GM12878 (cell line): Measurements from ENCODE around the gene PTCRA. TPM values are rescaled to one million over a fixed set of nuclear protein-coding genes. Genes with fewer than 3 reads are reported as not detected.

ENCODE experiments used
- ATAC-seq: fragments of 200-7000 bp; cut with Tn5 transposase; 3 replicates; pipeline ENCODE4 v1.9.1; 2020; ENCODE audit warnings: mild to moderate bottlenecking, moderate library complexity
- BruUV-seq: library from RNA; stranded (reverse); fragments of 400-500 nt; replicated peaks from 2 replicates; lab custom pipeline; 2021; lab: Mats Ljungman, UMichigan
- CTCF ChIA-PET: fragments of 300-600 bp; sonication (Branson Sonifier 250); formaldehyde crosslinking; extraction: SDS; loops from one replicate; lab custom pipeline; 2021; ENCODE audit warnings: inconsistent platforms; lab: Yijun Ruan, JAX
- POLR2A ChIA-PET: fragments of 350-600 bp; formaldehyde crosslinking; extraction: SDS; loops from one replicate; lab custom pipeline; 2021; ENCODE audit warnings: inconsistent platforms; lab: Charles Lee
- RAD21 ChIA-PET: fragments of 300-600 bp; sonication (Branson Sonifier 250); formaldehyde crosslinking; loops from one replicate; lab custom pipeline; 2023; ENCODE audit warnings: antibody characterized with exemption; ENCODE audit not compliant: unreplicated experiment; lab: Charles Lee
- SMC1A ChIA-PET: fragments of 300-600 bp; sonication (Branson Sonifier 250); formaldehyde crosslinking; loops from one replicate; lab custom pipeline; 2023; ENCODE audit not compliant: unreplicated experiment, uncharacterized antibody; lab: Charles Lee
- DNase-seq: peaks from one replicate; pipeline ENCODE4 v3.0.0-alpha.2; 2011; ENCODE audit warnings: low read depth, low spot score
- FAIRE-seq: peaks from 3 replicates; lab custom pipeline; 2011; peaks lifted over from hg19 to GRCh38; lab: Jason Lieb, UNC
- H2AFZ ChIP-seq: 2 replicates; pipeline ENCODE4 v1.6.0; 2011; ENCODE audit warnings: low read depth, low read length, control low read depth; ENCODE audit not compliant: control insufficient read depth
- H3K27ac ChIP-seq: 2 replicates; pipeline ENCODE4 v1.5.1; 2011; ENCODE audit warnings: control low read depth; ENCODE audit not compliant: control insufficient read depth, insufficient read depth
- H3K27me3 ChIP-seq, 2 experiments: replicated peaks in 1 of 2; 2 replicates each; pipeline versions ENCODE4 v1.6.0 to v1.6.1; 2011; ENCODE audit warnings: low read length in 1 of 2; ENCODE audit not compliant: control insufficient read depth in 2 of 2, insufficient read depth in 2 of 2
- H3K36me3 ChIP-seq, 2 experiments: 2 replicates each; pipeline ENCODE4 v1.5.1; 2011; ENCODE audit warnings: low read length in 1 of 2; ENCODE audit not compliant: control insufficient read depth in 2 of 2, insufficient read depth in 2 of 2
- H3K4me1 ChIP-seq: 2 replicates; pipeline ENCODE4 v1.6.1; 2011; ENCODE audit warnings: mild to moderate bottlenecking, low read length, moderate library complexity, mixed read lengths; ENCODE audit not compliant: control insufficient read depth, insufficient read depth
- H3K4me2 ChIP-seq: 2 replicates; pipeline ENCODE4 v1.6.0; 2011; ENCODE audit warnings: control low read depth; ENCODE audit not compliant: control insufficient read depth, insufficient read depth
- H3K4me3 ChIP-seq: fragments of 200-600 bp; sonication (generic); 2 replicates; pipeline ENCODE4 v1.5.1; 2016
- H3K79me2 ChIP-seq: 2 replicates; pipeline ENCODE4 v1.6.0; 2011; ENCODE audit warnings: low read length; ENCODE audit not compliant: control insufficient read depth, insufficient read depth
- H3K9ac ChIP-seq: 2 replicates; pipeline ENCODE4 v1.8.0; 2011; ENCODE audit warnings: low read length, control low read depth, mixed read lengths; ENCODE audit not compliant: control insufficient read depth, insufficient read depth
- H3K9me3 ChIP-seq: replicated peaks from 3 replicates; pipeline ENCODE4 v1.5.1; 2011; ENCODE audit warnings: mild to moderate bottlenecking, low read length; ENCODE audit not compliant: control insufficient read depth, insufficient read depth
- H4K20me1 ChIP-seq: 2 replicates; pipeline ENCODE4 v1.6.0; 2011; ENCODE audit not compliant: control insufficient read depth, insufficient read depth
- ATF2 ChIP-seq: IDR thresholded peaks from 2 replicates; pipeline ENCODE4 v1.6.1; 2012; ENCODE audit warnings: low read length, inconsistent platforms
- CUX1 ChIP-seq: IDR thresholded peaks from 2 replicates; pipeline ENCODE4 v1.6.1; 2012; ENCODE audit warnings: improper control_type of control experiment, low read depth, low read length; ENCODE audit not compliant: insufficient replicate concordance
- EP300 ChIP-seq, 2 experiments: fragments of 150-350 bp in 1 of 2; IDR thresholded peaks; 2 replicates each; pipeline ENCODE4 v1.6.1; 2011 to 2012; ENCODE audit warnings: low read depth in 2 of 2, low read length in 2 of 2, borderline replicate concordance in 1 of 2, improper control_type of control experiment in 1 of 2, inconsistent platforms in 1 of 2; ENCODE audit not compliant: control insufficient read depth in 1 of 2
- HDGF ChIP-seq: fragments of 450-650 bp; IDR thresholded peaks from 2 replicates; pipeline ENCODE4 v1.6.1; 2016; ENCODE audit warnings: antibody characterized with exemption
- MEF2B ChIP-seq: fragments of 450-650 bp; IDR thresholded peaks from 2 replicates; pipeline ENCODE4 v1.6.1; 2018; ENCODE audit warnings: mild to moderate bottlenecking, moderate library complexity; ENCODE audit not compliant: partially characterized antibody, poor library complexity, severe bottlenecking
- MXI1 ChIP-seq: fragments of 150-350 bp; IDR thresholded peaks from 2 replicates; pipeline ENCODE4 v1.6.1; 2011; ENCODE audit warnings: low read depth, mild to moderate bottlenecking, inconsistent platforms, low read length, improper control_type of control experiment
- RELA ChIP-seq: fragments of 450-650 bp; IDR thresholded peaks from 2 replicates; pipeline ENCODE4 v1.8.0; 2014; ENCODE audit warnings: borderline replicate concordance; ENCODE audit not compliant: partially characterized antibody
- RUNX3 ChIP-seq: IDR thresholded peaks from 2 replicates; pipeline ENCODE4 v1.6.1; 2012; ENCODE audit warnings: low read length, inconsistent platforms
- WGBS: methylation state at CpG from one replicate; pipeline ENCODE4 v1.1.6; 2016; ENCODE audit warnings: low lambda C conversion rate; ENCODE audit not compliant: insufficient replicate concordance, insufficient coverage; ENCODE audit errors: missing lambda C conversion rate; 5-methylcytosine and 5-hydroxymethylcytosine counted together
- in situ Hi-C: fragments of 300-500 bp; cut with MboI; formaldehyde crosslinking; loops from 9 replicates; pipeline ENCODE4 v1.14.3; 2018; ENCODE audit warnings: mixed read lengths
- intact Hi-C: fragments of 100-400 bp; cut with micrococcal nuclease; formaldehyde crosslinking; loops from one replicate; pipeline ENCODE4 v1.14.2; 2022; ENCODE audit not compliant: unreplicated experiment
- polyA plus RNA-seq, 11 experiments: library from polyadenylated mRNA; depleted of rRNA in 4 of 11; unstranded in 6 of 11; stranded (reverse) in 5 of 11; fragments of >200 nt; fragmentation: Nextera tagmentation in 4 of 11; fragmentation: Illumina TruSeq in 1 of 11; extraction: Ambion mirVana in 4 of 11; extraction: Trizol in 1 of 11; gene quantifications; 1 replicate in 1 of 11; 2 replicates in 10 of 11; pipeline versions ENCODE4 v1.2.1 to v1.2.3, GENCODE V29; 2011 to 2016; ENCODE audit warnings: inconsistent platforms in 2 of 11, missing spikeins in 2 of 11, low read depth in 1 of 11
- total RNA-seq, 4 experiments: library from RNA; depleted of rRNA in 3 of 4; stranded (reverse); fragments of >200 nt in 3 of 4; fragmentation: Illumina TruSeq in 1 of 4; extraction: Trizol in 1 of 4; gene quantifications; 2 replicates each; pipeline versions ENCODE4 v1.2.1 to v1.2.3, GENCODE V29; 2013 to 2021

The PTCRA gene
- total and polyA plus RNA-seq, 10 of the 15 experiments (the other 5 are each of a cell fraction or from before 2014, with no cell fraction given), result 0.10 to 1.1 (median 0.19) TPM; not detected in 4

- peak; percentile 8 for TF ChIP-seq RELA
- TF ChIP-seq MEF2B, result peak; percentile 77
- TF ChIP-seq MXI1, result no peak; the same call in 1 of the 2 replicates
- peak; percentile 97 for TF ChIP-seq RUNX3
- TF ChIP-seq ATF2, result peak; percentile 88; the same call in 1 of the 2 replicates
- TF ChIP-seq EP300 (IDR thresholded peaks at IDR 0.05; ENCODE audit: borderline replicate concordance in 1 of 2, control insufficient read depth in 1 of 2, low read depth in 2 of 2, low read length in 2 of 2), result peak; percentile 87 to 99
Measured at GRCh38 chr6:42929821-42930360, 14.0 kb downstream of the PTCRA start (continued).

GRCh38 chr6:42932412-42932811 lies 16.6 kb downstream of the PTCRA start:
- H3K36me3 ChIP-seq, result peaks cover 16 to 37% of the 10 kb centered on the region in 2 experiments
- no TSS peak for BruUV-seq
- 60% methylated on average over 3 of the region's 3 CpGs for WGBS
- H3K27me3 ChIP-seq, result no peaks in the 10 kb centered on the region
- POLR2A ChIA-PET, result interaction anchor here (0.9 kb wide), 1 partner anchor 89 kb away, joined by 3 read pairs; the partner anchor contains the start of gene RRP36
- peaks cover 12% of the 10 kb centered on the region for H4K20me1 ChIP-seq
- H2AFZ ChIP-seq, result no peak overlapping the region
- no peak for TF ChIP-seq CUX1
- TF ChIP-seq HDGF, result peak; percentile 63; the same call in 1 of the 2 replicates
- intact Hi-C loops, result no loop called here
- H3K4me2 ChIP-seq, result peak overlapping the region; percentile 73
- DNase-seq (no peak), ATAC-seq (no peak), FAIRE-seq (no peak)
- H3K9me3 ChIP-seq, result no peaks in the 10 kb centered on the region
- peaks cover 54% of the 10 kb centered on the region for H3K79me2 ChIP-seq
- peak overlapping the region; percentile 93 for H3K4me3 ChIP-seq
- CTCF ChIA-PET, result interaction anchor here (1.0 kb wide), 1 partner anchor 32 kb away, joined by 3 read pairs; no protein-coding TSS in a partner anchor
- in situ Hi-C loops, result no loop called here
- H3K4me1 ChIP-seq, result peaks cover 28% of the 10 kb centered on the region
- SMC1A ChIA-PET, result interaction anchor here (1.4 kb wide), 1 partner anchor 52 kb away, joined by 3 read pairs; the partner anchor contains the start of gene PPP2R5D
- RAD21 ChIA-PET, result no interaction called here
- H3K9ac ChIP-seq, result peak overlapping the region; percentile 83; the same call in 1 of the 2 replicates
- peak overlapping the region; percentile 96; the same call in 1 of the 2 replicates for H3K27ac ChIP-seq
